ENCODE results near the gene HMCN1.
A peak's percentile ranks its signal among the peaks of the same experiment; 100 is the strongest.

Gene HMCN1

GRCh38 chr1:185720633-185721272, 13.4 kb upstream of the HMCN1 start:
- no peak overlapping the region for H3K27ac Mint-ChIP-seq (ENCODE audit: low read depth)
- no peaks in the 10 kb centered on the region for H3K36me3 Mint-ChIP-seq (ENCODE audit: insufficient read depth)
- DNase-seq (ENCODE audit: low spot score in 2 of 2): no peak
- peaks cover 40% of the 10 kb centered on the region for H3K27me3 Mint-ChIP-seq
- no peaks in the 10 kb centered on the region for H3K4me1 Mint-ChIP-seq
- no peaks in the 10 kb centered on the region for H3K9me3 Mint-ChIP-seq
- ATAC-seq (replicated peaks; ENCODE audit: extremely low read depth, poor library complexity, severe bottlenecking): no peak
- H3K4me3 Mint-ChIP-seq: no peak overlapping the region

- DNase-seq (ENCODE audit: low spot score in 2 of 2): no peak
- H3K9me3 Mint-ChIP-seq: no peaks in the 10 kb centered on the region
- H3K4me3 Mint-ChIP-seq: no peak overlapping the region
- no peak for ATAC-seq (replicated peaks; ENCODE audit: extremely low read depth, poor library complexity, severe bottlenecking)
- no peak overlapping the region for H3K27ac Mint-ChIP-seq (ENCODE audit: low read depth)
- no peaks in the 10 kb centered on the region for H3K4me1 Mint-ChIP-seq
- peaks cover 33% of the 10 kb centered on the region for H3K27me3 Mint-ChIP-seq
- H3K36me3 Mint-ChIP-seq (ENCODE audit: insufficient read depth): no peaks in the 10 kb centered on the region
These were observed 12.6 kb upstream of the HMCN1 start for GRCh38 chr1:185721553-185721952.

- no peaks in the 10 kb centered on the region for H3K36me3 Mint-ChIP-seq (ENCODE audit: insufficient read depth)
- H3K9me3 Mint-ChIP-seq: no peaks in the 10 kb centered on the region
- DNase-seq (ENCODE audit: low spot score in 2 of 2) (no peak), ATAC-seq (replicated peaks; ENCODE audit: extremely low read depth, poor library complexity, severe bottlenecking) (no peak)
- H3K27ac Mint-ChIP-seq (ENCODE audit: low read depth): no peak overlapping the region
- H3K27me3 Mint-ChIP-seq: peaks cover 29% of the 10 kb centered on the region
- H3K4me1 Mint-ChIP-seq: no peaks in the 10 kb centered on the region
- no peak overlapping the region for H3K4me3 Mint-ChIP-seq
These were observed 12.1 kb upstream of the HMCN1 start for GRCh38 chr1:185722098-185722497.

- DNase-seq (ENCODE audit: low spot score in 2 of 2) (no peak), ATAC-seq (replicated peaks; ENCODE audit: extremely low read depth, poor library complexity, severe bottlenecking) (no peak)
- Mint-ChIP-seq H3K27me3 (peaks cover 49% of the 10 kb centered on the region), H3K27ac (ENCODE audit: low read depth) (no peak overlapping the region), H3K36me3 (ENCODE audit: insufficient read depth) (no peaks in the 10 kb centered on the region), H3K9me3 (peaks cover 9% of the 10 kb centered on the region), H3K4me3 (no peak overlapping the region), H3K4me1 (no peaks in the 10 kb centered on the region)
These were observed 6.5 kb upstream of the HMCN1 start for GRCh38 chr1:185727726-185728125.

DNA sequence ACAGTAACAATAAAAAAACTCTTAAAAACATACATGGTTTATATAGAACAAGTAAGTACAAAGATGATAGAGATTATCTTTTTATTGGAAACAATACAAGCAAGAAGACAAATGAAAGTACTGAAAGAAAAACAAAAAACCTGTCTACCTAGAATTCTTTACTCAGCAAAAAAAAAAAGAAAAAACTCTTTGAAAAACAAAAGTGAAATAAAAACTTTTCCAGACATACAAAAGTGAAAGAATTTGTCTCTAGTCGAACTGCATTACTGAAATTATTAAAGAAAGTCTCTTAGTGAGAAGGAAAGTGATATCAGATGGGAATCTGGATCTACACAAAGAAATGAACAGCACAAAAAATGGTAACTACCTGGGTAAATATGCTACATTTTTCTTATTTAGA, 2.7 kb upstream of the HMCN1 start:
- no peak overlapping the region for H3K4me3 Mint-ChIP-seq
- H3K27me3 Mint-ChIP-seq: peaks cover 82% of the 10 kb centered on the region
- peaks cover 9% of the 10 kb centered on the region for H3K9me3 Mint-ChIP-seq
- ATAC-seq (replicated peaks; ENCODE audit: extremely low read depth, poor library complexity, severe bottlenecking) (no peak), DNase-seq (ENCODE audit: low spot score in 2 of 2) (no peak)
- peaks cover 18% of the 10 kb centered on the region for H3K4me1 Mint-ChIP-seq
- peaks cover 5% of the 10 kb centered on the region for H3K36me3 Mint-ChIP-seq (ENCODE audit: insufficient read depth)
- no peak overlapping the region for H3K27ac Mint-ChIP-seq (ENCODE audit: low read depth)

- H3K4me3 Mint-ChIP-seq: no peak overlapping the region
- no peak for DNase-seq (ENCODE audit: low spot score in 2 of 2)
- peaks cover 18% of the 10 kb centered on the region for H3K4me1 Mint-ChIP-seq
- H3K27ac Mint-ChIP-seq (ENCODE audit: low read depth): no peak overlapping the region
- peaks cover 5% of the 10 kb centered on the region for H3K36me3 Mint-ChIP-seq (ENCODE audit: insufficient read depth)
- peaks cover 85% of the 10 kb centered on the region for H3K27me3 Mint-ChIP-seq
- H3K9me3 Mint-ChIP-seq: peaks cover 9% of the 10 kb centered on the region
- no peak for ATAC-seq (replicated peaks; ENCODE audit: extremely low read depth, poor library complexity, severe bottlenecking)
These were observed 1.2 kb upstream of the HMCN1 start for GRCh38 chr1:185732951-185733350.

GRCh38 chr1:185734929-185735700, 924 bp downstream of the HMCN1 start:
- peaks cover 12% of the 10 kb centered on the region for H3K9me3 Mint-ChIP-seq
- peak overlapping the region; percentile 24 for H3K4me3 Mint-ChIP-seq
- no peak for DNase-seq (ENCODE audit: low spot score in 2 of 2)
- H3K27ac Mint-ChIP-seq (ENCODE audit: low read depth): no peak overlapping the region
- H3K36me3 Mint-ChIP-seq (ENCODE audit: insufficient read depth): peaks cover 5% of the 10 kb centered on the region
- ATAC-seq (replicated peaks; ENCODE audit: extremely low read depth, poor library complexity, severe bottlenecking): no peak
- H3K27me3 Mint-ChIP-seq: peaks cover 90% of the 10 kb centered on the region
- peaks cover 18% of the 10 kb centered on the region for H3K4me1 Mint-ChIP-seq

- Mint-ChIP-seq H3K36me3 (ENCODE audit: insufficient read depth) (peaks cover 5% of the 10 kb centered on the region), H3K4me3 (no peak overlapping the region), H3K27ac (ENCODE audit: low read depth) (no peak overlapping the region), H3K4me1 (peaks cover 18% of the 10 kb centered on the region), H3K27me3 (peaks cover 90% of the 10 kb centered on the region), H3K9me3 (peaks cover 12% of the 10 kb centered on the region)
- ATAC-seq (replicated peaks; ENCODE audit: extremely low read depth, poor library complexity, severe bottlenecking): no peak
- DNase-seq (ENCODE audit: low spot score in 2 of 2): no peak
These were observed 1.5 kb downstream of the HMCN1 start for GRCh38 chr1:185735701-185736064.

GRCh38 chr1:185739967-185740366, 5.8 kb downstream of the HMCN1 start:
- H3K9me3 Mint-ChIP-seq: peaks cover 5% of the 10 kb centered on the region
- H3K4me1 Mint-ChIP-seq: peaks cover 4% of the 10 kb centered on the region
- DNase-seq (ENCODE audit: low spot score in 2 of 2): no peak
- no peak for ATAC-seq (replicated peaks; ENCODE audit: extremely low read depth, poor library complexity, severe bottlenecking)
- no peaks in the 10 kb centered on the region for H3K36me3 Mint-ChIP-seq (ENCODE audit: insufficient read depth)
- H3K4me3 Mint-ChIP-seq: no peak overlapping the region
- H3K27ac Mint-ChIP-seq (ENCODE audit: low read depth): no peak overlapping the region
- H3K27me3 Mint-ChIP-seq: peaks cover 47% of the 10 kb centered on the region

GRCh38 chr1:185741551-185741950, 7.4 kb downstream of the HMCN1 start:
- DNase-seq (ENCODE audit: low spot score in 2 of 2) (no peak), ATAC-seq (replicated peaks; ENCODE audit: extremely low read depth, poor library complexity, severe bottlenecking) (no peak)
- Mint-ChIP-seq H3K4me3 (no peak overlapping the region), H3K4me1 (no peaks in the 10 kb centered on the region), H3K9me3 (peaks cover 5% of the 10 kb centered on the region), H3K27ac (ENCODE audit: low read depth) (no peak overlapping the region), H3K36me3 (ENCODE audit: insufficient read depth) (no peaks in the 10 kb centered on the region), H3K27me3 (peaks cover 36% of the 10 kb centered on the region)

DNA sequence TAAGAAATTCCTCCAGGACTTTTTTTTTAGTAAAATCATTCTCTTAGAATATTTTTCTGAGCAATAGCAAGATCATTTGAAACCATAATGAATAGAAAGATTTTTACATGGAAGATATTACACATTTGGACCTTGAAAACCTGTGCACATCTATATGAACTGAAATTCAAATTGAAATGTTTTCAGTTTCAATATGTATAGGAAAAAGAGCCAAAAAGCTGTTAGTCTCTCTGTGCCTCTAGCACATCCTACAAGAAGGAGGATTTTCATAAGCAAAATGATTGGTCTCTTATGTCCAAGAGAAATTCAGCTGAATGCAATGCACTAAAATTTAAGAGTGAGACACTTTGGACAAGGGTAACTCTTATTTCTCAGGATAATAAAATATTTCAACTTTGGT, 8.2 kb downstream of the HMCN1 start:
- no peak overlapping the region for H3K27ac Mint-ChIP-seq (ENCODE audit: low read depth)
- peaks cover 5% of the 10 kb centered on the region for H3K9me3 Mint-ChIP-seq
- ATAC-seq (replicated peaks; ENCODE audit: extremely low read depth, poor library complexity, severe bottlenecking) (no peak), DNase-seq (ENCODE audit: low spot score in 2 of 2) (no peak)
- no peaks in the 10 kb centered on the region for H3K36me3 Mint-ChIP-seq (ENCODE audit: insufficient read depth)
- no peak overlapping the region for H3K4me3 Mint-ChIP-seq
- peaks cover 32% of the 10 kb centered on the region for H3K27me3 Mint-ChIP-seq
- no peaks in the 10 kb centered on the region for H3K4me1 Mint-ChIP-seq

- ATAC-seq (replicated peaks; ENCODE audit: extremely low read depth, poor library complexity, severe bottlenecking) (no peak), DNase-seq (ENCODE audit: low spot score in 2 of 2) (no peak)
- no peak overlapping the region for H3K27ac Mint-ChIP-seq (ENCODE audit: low read depth)
- H3K9me3 Mint-ChIP-seq: peaks cover under 1% of the 10 kb centered on the region
- no peaks in the 10 kb centered on the region for H3K4me1 Mint-ChIP-seq
- H3K4me3 Mint-ChIP-seq: no peak overlapping the region
- H3K36me3 Mint-ChIP-seq (ENCODE audit: insufficient read depth): no peaks in the 10 kb centered on the region
- peaks cover 27% of the 10 kb centered on the region for H3K27me3 Mint-ChIP-seq
These were observed 11.0 kb downstream of the HMCN1 start for GRCh38 chr1:185745165-185745564.

DNA sequence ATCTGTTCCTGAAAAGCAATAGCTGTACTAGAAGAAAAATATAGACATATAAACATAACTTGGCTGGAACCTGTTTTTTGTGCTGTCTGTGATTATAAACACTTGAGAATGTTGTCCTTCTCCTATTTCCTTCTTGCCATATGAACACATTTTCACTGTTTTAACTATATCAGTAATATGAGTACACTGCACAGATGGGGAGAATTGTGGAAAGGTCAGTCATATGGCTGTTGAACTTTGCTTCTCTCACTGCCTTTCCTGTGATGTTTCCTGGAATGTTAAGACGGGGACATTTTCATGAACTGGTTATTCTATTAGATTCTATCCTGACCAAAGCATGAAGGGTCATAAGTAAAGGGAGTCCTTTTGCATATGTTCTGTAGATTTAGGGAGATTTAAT, 24.9 kb downstream of the HMCN1 start:
- H3K27me3 Mint-ChIP-seq: peaks cover 57% of the 10 kb centered on the region

More for the DNA sequence above, 24.9 kb downstream of the HMCN1 start:
- ATAC-seq (replicated peaks; ENCODE audit: extremely low read depth, poor library complexity, severe bottlenecking) (no peak), DNase-seq (ENCODE audit: low spot score in 2 of 2) (no peak)
- no peaks in the 10 kb centered on the region for H3K9me3 Mint-ChIP-seq
- H3K36me3 Mint-ChIP-seq (ENCODE audit: insufficient read depth): no peaks in the 10 kb centered on the region
- no peaks in the 10 kb centered on the region for H3K4me1 Mint-ChIP-seq
- no peak overlapping the region for H3K27ac Mint-ChIP-seq (ENCODE audit: low read depth)
- H3K4me3 Mint-ChIP-seq: no peak overlapping the region

Data from central memory CD8-positive, alpha-beta T cell (primary cell).